GM19455 (cell line): ENCODE measurements around the gene TPM3.
"Not testable (repeated sequence)": the region's sequence is repeated elsewhere in the genome, so short reads cannot be mapped to it uniquely, and the experiment has no call there.

Source experiments
- ATAC-seq: cut with Tn5 transposase; IDR thresholded peaks from one replicate; pipeline ENCODE4 v1.9.1; 2021; ENCODE audit not compliant: unreplicated experiment

TPM3 gene

DNA sequence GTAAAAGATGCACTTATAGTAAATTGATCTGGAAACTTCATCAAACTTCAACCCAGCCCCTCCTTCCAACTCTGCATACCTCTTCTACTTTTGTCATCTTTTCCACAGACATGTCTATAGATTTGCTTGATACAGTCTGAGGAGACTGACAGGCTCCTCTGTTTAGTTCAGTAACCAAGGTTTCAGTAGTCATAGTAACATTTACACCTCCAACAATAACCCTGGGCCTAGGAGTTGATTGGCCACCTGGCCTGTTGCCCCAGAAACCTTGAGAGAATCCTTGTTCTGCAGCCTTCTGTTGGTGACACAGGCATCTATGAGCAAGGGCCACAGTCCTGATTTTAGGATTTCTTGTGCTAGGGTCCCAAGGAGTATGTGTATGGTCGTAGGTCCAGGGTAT lies 14.3 kb upstream of the TPM3 start, which contains the start of gene CFAP141:
Gene CFAP141 (minus strand): TSS at position 138 of the 400 bp plus-strand sequence. CDS start 26 bp downstream, at position 112.
- ATAC-seq = no peak

DNA sequence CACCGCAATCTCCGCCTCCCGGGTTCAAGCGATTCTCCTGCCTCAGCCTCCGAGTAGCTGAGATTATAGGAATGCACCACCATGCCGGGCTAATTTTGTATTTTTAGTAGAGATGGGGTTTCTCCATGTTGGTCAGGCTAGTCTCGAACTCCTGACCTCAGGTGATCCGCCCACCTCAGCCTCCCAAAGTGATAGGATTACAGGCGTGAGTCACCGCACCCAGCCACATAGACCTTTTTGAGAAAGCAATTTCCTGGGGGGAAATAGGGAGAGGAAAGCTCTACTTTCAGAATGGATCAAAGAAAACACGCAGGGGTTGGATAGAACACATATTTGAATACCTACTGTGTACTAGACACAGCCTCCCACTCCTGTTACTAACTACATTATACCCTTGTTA lies 13.9 kb upstream of the TPM3 start:
- not testable (repeated sequence) for ATAC-seq

GRCh38 chr1:154199563-154199879 lies 7.6 kb upstream of the TPM3 start:
- ATAC-seq = no peak

GRCh38 chr1:154198756-154199562 lies 7.1 kb upstream of the TPM3 start:
- ATAC-seq = no peak

DNA sequence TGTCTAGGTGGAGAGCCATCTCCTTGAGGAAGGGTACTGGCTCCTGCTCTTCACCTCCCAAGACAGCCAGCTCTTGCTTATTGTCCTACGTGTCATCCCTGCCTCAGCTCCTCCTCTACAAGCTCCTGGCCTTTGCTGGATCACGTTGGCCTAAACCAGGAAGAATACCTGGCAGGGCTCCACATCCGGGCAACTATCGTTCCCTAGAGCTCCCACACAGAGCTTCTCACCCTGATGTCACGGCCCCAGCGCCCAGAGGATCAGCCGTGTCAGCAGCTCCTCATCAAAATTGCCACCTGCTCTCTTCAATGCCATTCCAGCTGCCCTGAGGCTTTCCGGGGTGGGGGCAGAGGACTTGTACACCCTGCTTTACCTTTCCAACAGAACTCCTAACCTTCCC lies 1.9 kb upstream of the TPM3 start:
- ATAC-seq = no peak

DNA sequence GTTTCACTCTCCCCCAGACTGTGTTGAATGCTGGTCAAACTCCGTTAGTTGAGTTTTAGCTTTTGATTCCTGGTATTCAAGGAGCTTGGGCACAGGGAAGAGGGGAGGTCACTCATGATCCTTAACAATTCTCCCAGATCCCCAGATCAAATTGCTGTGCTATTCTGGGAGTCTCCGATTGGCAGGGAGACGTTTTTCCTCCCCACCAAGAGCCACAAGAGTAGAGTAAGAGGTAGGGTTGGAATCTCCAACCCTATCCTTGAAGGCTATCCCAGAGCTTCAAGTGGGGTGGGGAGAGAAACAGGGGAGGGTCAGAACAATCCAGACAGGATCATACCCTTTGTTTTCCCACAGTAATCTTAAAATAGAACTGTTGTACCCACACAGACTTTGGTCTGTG lies 576 bp upstream of the TPM3 start:
- ATAC-seq = no peak

DNA sequence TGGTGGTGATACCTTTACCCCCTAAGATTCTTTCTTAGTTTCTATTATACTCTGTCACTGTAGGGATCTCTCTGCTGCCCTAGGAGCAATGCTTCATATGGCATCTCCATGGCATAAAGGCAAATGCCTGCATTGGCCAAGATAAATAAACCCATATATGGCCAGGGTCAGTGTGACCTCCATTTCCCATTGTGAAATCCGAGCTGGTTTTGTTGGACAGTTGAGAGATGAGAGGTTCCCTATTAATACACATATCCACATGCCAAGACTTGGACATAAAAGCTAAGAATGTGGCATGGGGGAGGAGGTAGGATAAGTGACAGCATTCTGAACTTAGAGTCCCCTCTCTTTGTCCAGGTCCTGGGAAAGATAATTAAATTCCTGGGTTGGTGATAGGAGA lies 1.4 kb downstream of the TPM3 start:
- no peak for ATAC-seq

- ATAC-seq = no peak
Measured at GRCh38 chr1:154186852-154187501, 4.9 kb downstream of the TPM3 start.

GRCh38 chr1:154186177-154186576 lies 5.7 kb downstream of the TPM3 start:
- no peak for ATAC-seq

DNA sequence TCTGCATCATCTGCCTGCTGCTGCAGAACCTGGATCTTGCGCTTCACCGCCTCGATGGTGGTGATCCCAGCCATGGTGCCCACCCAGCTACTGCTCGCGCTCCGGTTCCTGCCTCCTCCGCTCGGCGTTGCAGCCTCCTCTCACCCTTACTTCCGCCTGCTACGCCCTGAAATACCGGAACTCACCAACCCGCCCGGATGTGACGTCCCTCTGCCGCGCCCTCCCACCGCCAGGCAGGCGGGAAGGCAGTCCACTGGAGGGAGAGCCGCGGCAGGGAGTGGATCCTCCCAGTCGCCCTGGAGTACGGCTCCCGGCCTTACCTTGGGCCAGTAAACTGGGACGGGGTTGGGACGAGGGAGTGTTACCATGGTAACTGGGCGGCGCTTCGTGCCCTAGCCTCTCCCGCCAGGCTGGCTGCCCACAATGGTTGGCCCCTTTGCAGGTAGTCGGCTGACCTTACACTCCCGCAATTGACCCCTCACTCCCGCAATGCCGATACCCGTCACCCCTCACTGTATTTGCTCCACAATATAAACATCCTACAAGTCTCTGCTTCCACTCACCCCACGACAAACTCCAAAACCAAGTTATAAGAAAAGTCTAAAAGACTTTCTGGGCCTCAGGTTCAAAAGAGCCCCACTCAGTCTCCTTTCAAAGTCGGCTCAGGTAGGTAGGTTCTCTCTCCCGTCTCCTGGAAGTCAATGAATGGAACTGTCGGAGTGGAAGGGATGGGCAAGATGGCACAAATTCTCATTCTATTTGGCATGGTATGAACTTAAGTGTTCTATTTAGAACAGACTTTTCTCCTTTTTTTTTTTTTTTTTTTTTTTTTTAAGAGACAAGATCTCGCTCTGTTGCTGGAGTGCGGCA lies 8.6 kb downstream of the TPM3 start:
- peak; percentile 77 for ATAC-seq

GRCh38 chr1:154182344-154183045 lies 9.4 kb downstream of the TPM3 start:
- peak; percentile 34 for ATAC-seq

DNA sequence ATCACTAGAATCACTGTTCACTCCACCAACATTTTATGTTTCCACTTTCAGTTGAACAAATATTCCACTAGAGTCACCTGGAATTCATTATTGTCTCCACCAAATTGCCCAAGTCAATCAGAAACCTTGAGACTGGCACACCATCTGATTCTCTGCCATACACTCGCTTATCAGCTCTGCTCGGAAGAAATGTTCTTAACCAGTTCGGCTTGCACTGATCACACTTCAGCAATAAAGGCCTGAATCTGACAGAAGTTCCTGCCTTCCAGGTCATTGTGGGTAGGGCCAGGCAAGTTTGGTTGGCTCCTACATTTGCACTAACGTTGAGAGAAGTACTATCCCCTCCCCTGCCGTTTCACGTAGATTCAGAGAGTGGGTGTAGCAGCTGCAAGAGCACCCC lies 10.0 kb downstream of the TPM3 start:
- peak; percentile 47 for ATAC-seq

DNA sequence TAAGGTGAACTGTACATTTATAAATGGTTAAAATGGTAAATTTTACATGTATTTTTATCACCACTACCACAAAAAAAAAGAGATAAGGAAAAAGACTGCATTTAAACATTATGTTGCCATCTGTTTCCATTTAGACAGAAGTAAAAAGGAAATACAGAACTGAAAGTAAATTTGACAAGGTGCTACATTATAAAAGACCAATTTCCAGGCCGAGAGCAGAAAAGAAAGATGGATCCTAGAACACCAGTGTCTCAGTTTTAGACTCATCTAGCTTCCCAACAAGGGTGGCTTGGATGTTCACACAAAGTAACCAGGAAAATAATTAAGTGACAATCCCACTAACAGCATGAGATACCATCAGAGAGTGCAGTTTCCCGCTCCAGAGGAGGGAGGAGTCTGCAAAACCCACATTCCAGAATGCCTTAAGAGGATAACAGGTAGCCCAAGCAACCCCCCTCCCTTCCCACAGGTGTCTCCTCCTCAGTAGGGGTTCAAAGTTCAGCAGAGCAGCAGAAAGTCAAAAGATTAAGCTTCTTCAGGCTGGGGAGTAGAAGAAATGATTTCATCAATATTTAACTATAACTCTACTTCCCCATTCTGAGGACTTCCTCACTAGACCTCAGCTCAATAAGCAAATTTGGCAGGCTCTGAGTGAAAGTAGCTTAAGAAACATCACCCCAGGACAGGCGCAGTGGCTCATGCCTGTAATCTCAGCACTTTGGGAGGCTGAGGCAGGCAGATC lies 11.8 kb downstream of the TPM3 start:
- no peak for ATAC-seq

DNA sequence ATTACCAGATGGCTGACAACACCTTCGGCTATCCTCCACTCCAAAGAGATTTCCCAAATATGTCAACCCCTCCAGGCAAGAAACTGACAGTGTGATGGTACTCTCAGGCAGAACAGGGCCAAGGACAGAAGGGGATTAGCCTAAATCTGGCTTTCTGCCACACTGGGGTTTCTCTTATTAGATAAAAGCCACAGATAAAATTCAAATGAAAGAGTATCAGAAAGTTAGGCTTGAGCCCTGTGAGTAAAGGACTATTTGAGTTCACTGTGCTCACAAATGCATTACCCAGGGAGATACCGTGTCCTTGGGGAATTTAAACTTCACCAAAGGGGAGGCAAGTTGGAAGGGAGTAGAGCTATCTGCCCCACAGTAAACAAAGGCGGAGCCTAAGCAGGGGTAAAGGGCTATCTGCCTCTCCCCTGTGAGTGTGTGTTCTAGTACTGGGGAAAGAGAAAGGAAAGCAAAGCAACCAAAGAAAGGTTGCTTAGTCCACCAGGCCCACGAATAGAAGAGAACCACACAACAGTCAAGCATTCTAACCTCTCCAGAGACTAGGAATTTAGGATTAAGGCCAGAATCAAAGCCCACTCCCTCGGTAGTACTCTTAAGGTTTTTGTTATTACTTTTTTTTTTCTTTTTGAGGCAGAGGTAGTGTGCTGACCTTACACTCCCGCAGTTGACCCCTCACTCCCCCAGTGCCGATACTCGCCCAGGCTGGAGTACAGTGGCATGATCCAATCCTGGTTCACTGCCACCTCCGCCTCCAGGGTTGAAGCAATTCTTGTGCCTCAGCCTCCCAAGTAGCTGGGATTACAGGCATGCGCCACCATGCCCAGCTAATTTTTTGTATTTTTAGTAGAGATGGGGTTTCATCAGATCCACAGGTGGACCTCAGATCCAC lies 12.7 kb downstream of the TPM3 start:
- ATAC-seq = no peak

DNA sequence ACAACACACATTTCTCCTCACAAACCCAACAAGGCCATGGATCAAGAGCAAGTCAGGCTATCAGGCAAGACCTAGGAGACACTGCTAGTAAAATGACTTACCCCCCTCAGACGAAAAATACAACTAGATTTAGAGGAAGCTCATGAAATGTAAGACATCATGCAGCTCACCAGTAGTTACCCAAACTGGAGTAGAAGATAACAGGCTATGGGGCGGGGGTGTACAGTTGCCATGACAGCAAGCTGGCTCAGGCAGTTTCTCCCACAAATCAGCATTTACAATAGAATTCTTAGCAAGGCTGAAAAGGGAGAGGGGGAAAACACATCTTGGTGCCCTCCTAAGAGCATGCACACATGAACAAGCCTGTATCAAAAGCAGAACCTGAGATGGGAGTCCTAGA lies 13.9 kb downstream of the TPM3 start:
- no peak for ATAC-seq

DNA sequence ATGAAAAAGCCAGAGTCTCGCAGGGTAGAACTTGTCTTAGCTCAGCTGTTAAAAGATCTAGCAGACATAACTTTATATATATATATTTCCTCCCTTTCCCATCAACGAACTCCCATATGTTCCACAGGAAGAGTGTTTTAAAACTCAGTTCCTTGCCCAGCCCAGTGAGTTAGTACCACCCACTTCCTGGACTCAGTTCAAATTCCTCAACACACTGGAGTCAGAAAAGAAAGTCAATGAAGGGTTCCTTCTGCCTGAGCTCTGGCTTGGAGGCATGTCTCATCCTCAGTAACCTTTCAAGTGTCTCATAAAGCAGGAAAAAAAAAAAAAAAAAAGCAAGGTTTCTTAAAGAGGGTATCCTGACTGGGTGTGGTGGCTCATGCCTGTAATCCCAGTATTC lies 15.6 kb downstream of the TPM3 start:
- ATAC-seq = no peak

- peak; percentile 59 for ATAC-seq
Measured at GRCh38 chr1:154174654-154175053, 17.2 kb downstream of the TPM3 start.

- no peak for ATAC-seq
Measured at GRCh38 chr1:154171880-154172279, 20.0 kb downstream of the TPM3 start.

DNA sequence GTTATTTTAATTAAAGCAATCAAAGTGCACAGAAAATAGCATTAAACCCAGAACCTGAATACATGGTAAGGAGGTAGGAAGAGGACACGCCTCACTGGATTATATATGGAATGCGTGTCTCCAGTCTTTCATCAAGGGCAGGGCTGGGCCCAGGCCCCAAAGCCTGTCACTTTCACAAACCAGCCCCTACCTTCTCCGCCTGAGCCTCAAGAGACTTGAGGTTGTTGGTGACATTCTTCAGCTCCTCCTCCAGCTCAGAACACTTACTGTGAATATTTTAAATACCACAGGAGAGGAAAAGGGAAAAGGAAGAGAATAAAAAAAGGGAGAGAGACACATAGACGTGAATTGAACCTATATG lies 20.7 kb downstream of the TPM3 start:
- no peak for ATAC-seq
